ENCODE measurements around the gene PLPP6. TPM values are rescaled to one million over a fixed set of nuclear protein-coding genes. Genes with fewer than 3 reads are reported as not detected.

The PLPP6 gene
- total and polyA plus RNA-seq, 2 of the 13 experiments (the other 11 are each of a cell fraction or from before 2014, with no cell fraction given), result 12.1 to 15.5 TPM

- no peak for TF ChIP-seq USF2 (IDR thresholded peaks at IDR 0.05; ENCODE audit: low read depth, low read length)
- TF ChIP-seq USF2 (CRISPR knock-in tag; IDR thresholded peaks at IDR 0.05; ENCODE audit: borderline replicate concordance), result no peak
- no peak for TF ChIP-seq BCLAF1 (IDR thresholded peaks at IDR 0.05)
- peak; percentile 10; the same call in 1 of the 2 replicates for TF ChIP-seq HNRNPL (IDR thresholded peaks at IDR 0.05; ENCODE audit: low read depth, low read length)
- TF ChIP-seq ZNF737 (CRISPR knock-in tag; IDR thresholded peaks at IDR 0.05; ENCODE audit: borderline replicate concordance), result peak; percentile 92; the same call in 1 of the 2 replicates
- TF ChIP-seq ZNF704 (CRISPR knock-in tag; IDR thresholded peaks at IDR 0.05; ENCODE audit: borderline replicate concordance), result no peak
- no peak for TF ChIP-seq ZNF503 (CRISPR knock-in tag; IDR thresholded peaks at IDR 0.05)
- no peak for TF ChIP-seq SP140L (CRISPR knock-in tag; IDR thresholded peaks at IDR 0.05; ENCODE audit: borderline replicate concordance)
- TF ChIP-seq SMARCC2 (IDR thresholded peaks at IDR 0.05), result no peak
- no peak for TF ChIP-seq THAP7 (CRISPR knock-in tag; IDR thresholded peaks at IDR 0.05)
- TF ChIP-seq CERS6 (CRISPR knock-in tag; IDR thresholded peaks at IDR 0.05), result no peak
- no peak for TF ChIP-seq ZNF24 (IDR thresholded peaks at IDR 0.05)
- TF ChIP-seq FOXC1 (CRISPR knock-in tag; IDR thresholded peaks at IDR 0.05; ENCODE audit: borderline replicate concordance), result no peak
- TF ChIP-seq NR2F2 (IDR thresholded peaks at IDR 0.05; ENCODE audit: borderline replicate concordance, low read depth), result no peak
- TF ChIP-seq ZNF773 (CRISPR knock-in tag; IDR thresholded peaks at IDR 0.05; ENCODE audit: borderline replicate concordance), result no peak
- no peak for TF ChIP-seq ZMAT5 (CRISPR knock-in tag; IDR thresholded peaks at IDR 0.05; ENCODE audit: borderline replicate concordance, low read depth)
Measured at GRCh38 chr9:4662989-4663792, 1.1 kb downstream of the PLPP6 start (continued).

All from HepG2 (cell line).